Neuronal stem cell (in vitro differentiated cells): ENCODE data around the gene CERK.

Experiments used
- DNase-seq: peaks from one replicate; pipeline ENCODE4 v3.0.0-alpha.2; 2013; ENCODE audit warnings: low spot score
- H2AFZ ChIP-seq: one replicate; pipeline ENCODE4 v1.6.1; 2013; ENCODE audit warnings: mild to moderate bottlenecking, low read length, inconsistent platforms
- H2AK5ac ChIP-seq: 2 replicates; pipeline ENCODE4 v1.6.1; 2013; ENCODE audit warnings: low read depth, mild to moderate bottlenecking, inconsistent platforms, low read length, moderate library complexity, mixed read lengths
- H2BK120ac ChIP-seq: 2 replicates; pipeline ENCODE4 v1.6.1; 2013; ENCODE audit warnings: low read depth, mild to moderate bottlenecking, inconsistent platforms, low read length, moderate library complexity, mixed read lengths
- H2BK12ac ChIP-seq: one replicate; pipeline ENCODE4 v1.6.1; 2013; ENCODE audit warnings: low read length, inconsistent platforms
- H2BK15ac ChIP-seq: 2 replicates; pipeline ENCODE4 v1.6.1; 2013; ENCODE audit warnings: mild to moderate bottlenecking, low read length, inconsistent platforms, mixed read lengths
- H2BK5ac ChIP-seq: one replicate; pipeline ENCODE4 v1.6.1; 2013; ENCODE audit warnings: inconsistent platforms, mild to moderate bottlenecking, low read length, moderate library complexity
- H3K14ac ChIP-seq: one replicate; pipeline ENCODE4 v1.6.1; 2013; ENCODE audit warnings: low read length, inconsistent platforms
- H3K18ac ChIP-seq: 2 replicates; pipeline ENCODE4 v1.6.1; 2013; ENCODE audit warnings: low read length, inconsistent platforms
- H3K23ac ChIP-seq: 2 replicates; pipeline ENCODE4 v1.6.1; 2013; ENCODE audit warnings: low read depth, mild to moderate bottlenecking, mixed read lengths, low read length, inconsistent platforms; ENCODE audit not compliant: poor library complexity
- H3K27ac ChIP-seq: replicated peaks from 3 replicates; pipeline ENCODE4 v1.5.1; 2013; ENCODE audit warnings: low read length, inconsistent platforms
- H3K27me3 ChIP-seq, 3 experiments: 2 replicates each; pipeline ENCODE4 v1.6.1; 2013; ENCODE audit warnings: low read length in 3 of 3, mild to moderate bottlenecking in 2 of 3, inconsistent platforms in 1 of 3, low read depth in 1 of 3, mixed read lengths in 1 of 3, moderate library complexity in 1 of 3; ENCODE audit not compliant: control insufficient read depth in 3 of 3, insufficient read depth in 3 of 3
- H3K36me3 ChIP-seq, 2 donors: replicated peaks in 1 of 2; 2 replicates each; pipeline ENCODE4 v1.6.1; 2013; ENCODE audit warnings: low read length in 2 of 2; ENCODE audit not compliant: control insufficient read depth in 2 of 2, insufficient read depth in 2 of 2
- H3K4ac ChIP-seq: 2 replicates; pipeline ENCODE4 v1.6.1; 2013; ENCODE audit warnings: inconsistent platforms, mild to moderate bottlenecking, low read length, moderate library complexity
- H3K4me1 ChIP-seq, 2 donors: 1 replicate in 1 of 2; 2 replicates in 1 of 2; pipeline ENCODE4 v1.6.1; 2013; ENCODE audit warnings: low read length in 2 of 2, low read depth in 1 of 2; ENCODE audit not compliant: control insufficient read depth in 2 of 2, insufficient read depth in 1 of 2
- H3K4me2 ChIP-seq: one replicate; pipeline ENCODE4 v1.6.1; 2013; ENCODE audit warnings: mild to moderate bottlenecking, low read length, inconsistent platforms; ENCODE audit not compliant: insufficient read depth, poor library complexity, severe bottlenecking
- H3K4me3 ChIP-seq, 2 donors: 2 replicates each; pipeline ENCODE4 v1.5.1; 2013; ENCODE audit warnings: low read length in 2 of 2, mild to moderate bottlenecking in 2 of 2, inconsistent platforms in 1 of 2, moderate library complexity in 1 of 2
- H3K79me1 ChIP-seq: one replicate; pipeline ENCODE4 v1.6.1; 2013; ENCODE audit warnings: low read depth, mild to moderate bottlenecking, inconsistent platforms, low read length, moderate library complexity
- H3K9ac ChIP-seq: one replicate; pipeline ENCODE4 v1.6.1; 2013; ENCODE audit warnings: mild to moderate bottlenecking, low read depth, low read length, inconsistent platforms; ENCODE audit not compliant: poor library complexity
- H3K9me3 ChIP-seq, 2 donors: replicated peaks in 1 of 2; 2 replicates each; pipeline versions ENCODE3 to v1.6.1; 2013; ENCODE audit warnings: low read length in 2 of 2, mild to moderate bottlenecking in 2 of 2, inconsistent platforms in 1 of 2, low read depth in 1 of 2, mixed read lengths in 1 of 2, moderate library complexity in 1 of 2; ENCODE audit not compliant: control insufficient read depth in 2 of 2, insufficient read depth in 1 of 2
- H4K8ac ChIP-seq: one replicate; pipeline ENCODE4 v1.6.1; 2013; ENCODE audit warnings: low read depth, mild to moderate bottlenecking, inconsistent platforms, low read length, moderate library complexity
- H4K91ac ChIP-seq: one replicate; pipeline ENCODE4 v1.6.1; 2013; ENCODE audit warnings: low read length, low read depth, mild to moderate bottlenecking, inconsistent platforms; ENCODE audit not compliant: poor library complexity
- WGBS, 2 donors: extraction: QIAGEN DNeasy Blood & Tissue Kit; methylation state at CpG; one replicate each; pipeline ENCODE4 v1.1.7; 2013; ENCODE audit warnings: missing lambda C conversion rate in 2 of 2, mixed read lengths in 1 of 2; ENCODE audit not compliant: insufficient read length in 2 of 2, insufficient replicate concordance in 1 of 2; ENCODE audit errors: extremely low coverage in 2 of 2; 5-methylcytosine and 5-hydroxymethylcytosine counted together

The CERK gene

DNA sequence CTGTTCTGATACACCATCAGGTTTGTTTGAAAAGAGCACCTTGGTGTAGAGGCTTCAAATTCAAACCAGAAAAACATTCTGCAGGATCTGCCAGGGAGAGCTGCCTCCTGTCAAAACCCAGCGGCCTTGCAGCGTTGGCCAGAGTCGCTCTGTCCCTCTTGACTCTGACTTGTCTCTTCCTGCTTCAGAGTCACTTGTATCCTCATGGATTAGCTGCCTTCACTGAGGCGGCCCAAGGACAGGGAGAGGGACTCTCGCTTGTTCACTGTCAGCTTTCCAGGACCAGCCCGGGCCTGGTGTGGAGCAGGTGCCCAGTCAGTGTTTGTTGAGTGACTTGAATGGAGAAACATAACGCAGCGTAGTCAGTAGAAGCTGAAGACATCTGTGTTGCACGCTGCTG is 42.4 kb upstream of the CERK start:
- Histone ChIP-seq H4K91ac (no peak overlapping the region), H3K27ac (no peak overlapping the region), H3K23ac (no peak overlapping the region), H3K4ac (no peak overlapping the region), H3K14ac (no peak overlapping the region), H3K36me3 (no peaks in the 10 kb centered on the region), H3K4me2 (no peak overlapping the region), H3K4me3 (no peak overlapping the region), H3K27me3 (no peaks in the 10 kb centered on the region), H3K18ac (no peak overlapping the region), H3K9me3 (no peaks in the 10 kb centered on the region), H3K9ac (no peak overlapping the region), H2BK5ac (no peak overlapping the region), H2AFZ (no peak overlapping the region), H2AK5ac (no peak overlapping the region), H3K4me1 (no peaks in the 10 kb centered on the region), H2BK15ac (no peak overlapping the region), H3K79me1 (peaks cover 10% of the 10 kb centered on the region), H2BK120ac (no peak overlapping the region), H4K8ac (no peak overlapping the region), H2BK12ac (no peak overlapping the region)
- no peak for DNase-seq
- no CpG with 5 or more reads among the region's 9 CpGs for WGBS, 2 donors

DNA sequence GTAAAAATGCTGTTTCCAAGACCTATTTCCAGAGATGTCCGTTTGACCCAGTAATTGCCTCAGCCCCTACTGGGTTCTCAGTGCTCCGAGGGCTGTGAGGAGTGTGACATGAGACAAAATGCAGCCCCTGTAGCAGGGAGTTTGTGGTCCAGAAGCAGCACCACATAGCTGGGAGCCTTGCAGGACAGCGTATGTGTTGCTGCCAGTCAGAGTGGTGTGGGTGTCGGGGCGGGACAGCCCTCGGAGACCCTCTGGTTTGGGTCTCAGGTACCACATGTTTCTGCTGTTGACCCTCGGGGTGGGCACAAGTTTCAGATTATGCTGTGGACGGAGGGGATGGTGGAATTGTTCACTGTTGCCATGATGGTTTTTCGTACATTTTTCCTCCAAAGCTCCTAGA is 41.6 kb upstream of the CERK start:
- Histone ChIP-seq H2AFZ (no peak overlapping the region), H3K4ac (no peak overlapping the region), H4K91ac (no peak overlapping the region), H3K18ac (no peak overlapping the region), H2AK5ac (no peak overlapping the region), H3K9ac (no peak overlapping the region), H2BK120ac (no peak overlapping the region), H3K27ac (no peak overlapping the region), H2BK12ac (no peak overlapping the region), H4K8ac (no peak overlapping the region), H3K4me3 (no peak overlapping the region), H3K23ac (no peak overlapping the region), H3K14ac (no peak overlapping the region), H3K9me3 (no peaks in the 10 kb centered on the region), H3K79me1 (peaks cover 14% of the 10 kb centered on the region), H2BK15ac (no peak overlapping the region), H3K4me1 (no peaks in the 10 kb centered on the region), H3K27me3 (no peaks in the 10 kb centered on the region), H3K4me2 (no peak overlapping the region), H2BK5ac (no peak overlapping the region), H3K36me3 (no peaks in the 10 kb centered on the region)
- no CpG with 5 or more reads among the region's 9 CpGs for WGBS, 2 donors
- DNase-seq, result no peak

GRCh38 chr22:46779023-46779422 is 41.0 kb upstream of the CERK start:
- Histone ChIP-seq H3K4ac (no peak overlapping the region), H3K14ac (no peak overlapping the region), H2BK120ac (no peak overlapping the region), H3K4me1 (peaks cover 0 to 3% of the 10 kb centered on the region in 2 donors), H3K27ac (no peak overlapping the region), H3K4me2 (no peak overlapping the region), H3K36me3 (no peaks in the 10 kb centered on the region), H2AK5ac (no peak overlapping the region), H3K18ac (no peak overlapping the region), H3K9me3 (no peaks in the 10 kb centered on the region), H3K23ac (no peak overlapping the region), H3K4me3 (no peak overlapping the region), H2BK12ac (no peak overlapping the region), H3K79me1 (peaks cover 14% of the 10 kb centered on the region), H2BK15ac (no peak overlapping the region), H3K9ac (no peak overlapping the region), H2BK5ac (no peak overlapping the region), H2AFZ (no peak overlapping the region), H4K8ac (no peak overlapping the region), H4K91ac (no peak overlapping the region), H3K27me3 (no peaks in the 10 kb centered on the region)
- DNase-seq, result no peak
- no CpG with 5 or more reads among the region's 4 CpGs for WGBS, 2 donors

GRCh38 chr22:46777609-46777970 is 39.5 kb upstream of the CERK start:
- Histone ChIP-seq H2BK12ac (no peak overlapping the region), H4K91ac (no peak overlapping the region), H2BK15ac (no peak overlapping the region), H3K36me3 (peaks cover 0 to 2% of the 10 kb centered on the region in 2 donors), H4K8ac (no peak overlapping the region), H3K4ac (no peak overlapping the region), H2AK5ac (no peak overlapping the region), H3K9ac (no peak overlapping the region), H2BK120ac (no peak overlapping the region), H3K27me3 (no peaks in the 10 kb centered on the region), H3K14ac (no peak overlapping the region), H3K18ac (no peak overlapping the region), H3K4me3 (no peak overlapping the region), H3K79me1 (peaks cover 19% of the 10 kb centered on the region), H3K9me3 (no peaks in the 10 kb centered on the region), H2AFZ (no peak overlapping the region), H2BK5ac (no peak overlapping the region), H3K4me2 (no peak overlapping the region), H3K4me1 (peaks cover 0 to 7% of the 10 kb centered on the region in 2 donors), H3K27ac (no peak overlapping the region), H3K23ac (no peak overlapping the region)
- no CpG with 5 or more reads among the region's 11 CpGs for whole genome bisulfite sequencing, 2 donors
- no peak for DNase-seq
